Fibroblast of skin of scalp (primary cell): ENCODE measurements around the gene GALNT10.
A peak's percentile ranks its signal among the peaks of the same experiment; 100 is the strongest.

Experiments
- DNase-seq: peaks from one replicate; pipeline ENCODE4 v3.0.0-alpha.2; 2013

GALNT10 gene

DNA sequence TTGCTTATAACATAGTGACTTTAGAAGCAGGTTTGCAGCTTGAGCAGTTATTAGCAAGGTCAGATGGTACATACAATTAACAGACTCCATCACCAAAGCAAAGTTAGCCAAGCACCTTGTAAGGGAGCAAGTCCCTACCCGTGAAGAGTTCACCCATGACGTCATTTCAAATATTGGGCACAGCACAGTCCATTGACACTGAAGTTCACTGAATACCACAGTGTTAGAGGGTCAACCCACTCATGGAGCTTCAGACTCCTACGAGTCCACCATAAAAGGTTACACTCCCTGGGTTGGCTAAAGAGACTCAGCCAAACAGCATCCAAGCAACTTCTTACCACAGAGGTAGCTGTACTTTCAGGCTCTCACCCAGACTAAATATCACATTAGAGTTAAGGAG, 77.5 kb downstream of the GALNT10 start:
- no peak for DNase-seq

DNA sequence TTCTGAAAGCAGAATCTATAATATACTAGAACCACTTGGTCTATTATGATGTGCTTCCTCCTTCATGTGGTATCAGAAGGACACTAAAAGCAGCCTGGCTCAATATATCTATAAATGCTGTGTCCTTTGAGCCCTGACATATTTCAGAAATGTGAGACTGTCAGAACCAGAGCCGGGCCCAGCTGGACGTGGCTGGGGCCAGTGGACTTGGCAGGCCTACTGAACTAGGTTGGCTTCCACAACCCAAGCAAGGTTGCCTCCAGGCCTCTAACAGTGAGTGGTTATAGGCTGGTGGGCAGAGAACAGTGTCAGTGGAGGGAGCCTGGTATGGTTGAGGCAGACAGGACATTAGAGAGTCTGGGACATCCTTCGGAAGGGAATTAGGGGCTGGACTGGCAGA, 78.9 kb downstream of the GALNT10 start:
- no peak for DNase-seq

DNA sequence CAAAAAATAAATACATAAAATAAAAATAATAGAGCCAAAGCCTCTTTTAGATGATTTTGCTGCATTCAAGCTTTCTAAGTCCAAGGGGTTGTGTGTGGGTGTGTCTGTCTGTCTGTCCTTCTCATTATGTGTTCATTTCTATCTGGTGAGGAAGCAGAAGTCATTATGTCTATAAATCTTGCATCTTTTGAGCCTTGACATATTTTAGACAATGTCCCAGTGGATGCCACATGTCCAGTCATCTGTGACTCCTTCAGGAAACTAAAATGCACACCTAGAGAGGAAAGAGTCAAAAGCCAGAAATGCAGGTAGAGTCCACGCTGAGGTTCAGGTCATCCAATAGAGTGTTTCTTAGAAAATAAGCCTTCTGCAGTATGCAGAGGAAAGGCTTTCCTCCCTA, 80.9 kb downstream of the GALNT10 start:
- DNase-seq: no peak

DNA sequence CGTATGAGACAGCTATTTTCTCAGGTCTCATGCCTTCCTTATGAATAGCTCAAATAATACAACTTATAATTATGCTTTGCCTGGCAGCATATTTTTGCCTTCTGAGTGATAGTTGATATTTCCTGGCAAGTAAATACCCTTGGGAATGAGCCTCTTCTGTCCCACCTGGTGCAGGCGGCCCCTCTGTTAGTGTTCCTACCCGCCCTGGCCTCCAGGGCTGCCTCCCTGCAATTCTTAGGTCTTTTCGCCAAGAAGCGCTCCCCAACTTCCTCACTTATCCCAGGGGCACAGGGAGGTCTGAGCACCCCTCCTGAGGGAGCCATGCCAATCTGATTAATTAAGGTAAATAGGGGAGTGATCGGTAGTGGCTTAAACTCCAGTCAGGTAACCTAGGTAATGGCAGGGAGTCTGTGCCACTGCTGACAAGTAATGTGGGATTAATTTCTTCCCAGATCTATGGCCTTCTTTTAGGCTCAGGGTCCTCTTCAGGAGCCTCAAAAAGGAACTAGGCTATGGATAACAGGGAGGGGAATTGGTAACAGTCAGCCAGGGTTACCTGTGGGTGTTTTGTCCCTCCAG, 81.5 kb downstream of the GALNT10 start:
- no peak for DNase-seq

DNA sequence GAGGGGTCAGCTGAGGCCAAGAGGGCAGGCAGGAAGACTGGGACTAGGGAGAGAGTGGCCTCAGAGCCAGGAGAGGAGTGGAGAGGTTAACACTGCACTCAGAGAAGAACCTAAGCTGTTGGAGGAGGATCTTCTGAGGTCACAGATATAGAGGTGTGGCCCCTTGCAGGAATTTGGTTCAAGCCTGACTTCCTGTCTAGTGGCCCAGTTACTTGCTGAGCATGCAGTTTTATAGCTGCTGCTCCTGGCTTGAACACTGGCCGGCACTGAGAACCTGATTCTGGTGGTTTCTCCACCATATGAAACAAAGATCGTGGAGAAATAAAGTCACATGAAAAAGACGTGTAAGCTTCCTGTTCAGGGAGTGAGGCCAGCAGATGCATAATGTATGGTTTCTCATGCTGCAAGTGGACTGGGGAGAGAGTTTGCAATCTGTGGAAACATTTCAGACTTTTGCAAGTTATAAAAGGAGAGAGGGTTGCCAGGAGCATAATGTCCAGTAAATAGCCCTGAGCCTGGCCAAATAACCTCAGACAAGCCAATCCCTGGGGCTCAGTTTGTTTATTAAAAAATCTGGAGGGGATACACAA, 82.6 kb downstream of the GALNT10 start:
- no peak for DNase-seq

DNA sequence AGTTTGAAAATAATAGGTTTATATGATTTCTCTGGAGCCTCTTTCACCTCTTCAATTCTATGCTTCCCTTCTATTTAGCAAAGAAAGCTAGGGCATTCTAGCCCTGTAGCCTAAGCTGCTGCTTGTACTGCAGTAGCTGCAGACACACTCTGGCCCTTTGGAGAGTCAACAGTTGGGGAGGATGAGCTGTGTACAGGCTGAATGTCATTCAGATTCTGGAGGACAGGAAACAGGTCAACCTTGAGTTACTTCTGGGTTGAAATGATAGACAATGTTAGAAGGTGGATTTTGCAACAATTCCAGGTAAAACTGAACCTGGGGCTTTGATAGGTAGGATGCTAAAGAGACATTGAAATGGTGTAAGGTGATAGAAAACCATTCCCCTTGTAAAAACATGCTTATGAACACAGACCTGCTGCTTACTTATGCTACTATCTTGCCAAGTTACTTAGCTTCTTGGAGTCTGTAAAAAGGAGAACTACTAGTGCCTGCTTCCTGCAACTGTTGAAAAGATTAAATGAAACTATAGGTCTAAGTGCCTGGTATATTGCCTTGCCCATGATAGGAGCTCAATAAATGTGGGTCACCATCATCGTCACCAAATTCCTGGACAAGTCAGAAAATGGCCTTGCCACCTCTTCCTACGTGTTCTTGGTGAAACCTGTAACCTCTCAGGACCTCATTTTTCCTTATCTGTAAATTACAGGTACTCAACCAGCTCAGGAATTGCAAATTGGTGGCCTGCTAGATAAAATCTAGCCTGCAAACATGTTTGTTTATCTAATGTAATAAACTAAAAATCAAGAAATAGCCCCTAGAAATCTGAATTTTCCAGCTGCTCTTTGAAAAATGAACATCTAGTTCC, 83.7 kb downstream of the GALNT10 start:
- no peak for DNase-seq

DNA sequence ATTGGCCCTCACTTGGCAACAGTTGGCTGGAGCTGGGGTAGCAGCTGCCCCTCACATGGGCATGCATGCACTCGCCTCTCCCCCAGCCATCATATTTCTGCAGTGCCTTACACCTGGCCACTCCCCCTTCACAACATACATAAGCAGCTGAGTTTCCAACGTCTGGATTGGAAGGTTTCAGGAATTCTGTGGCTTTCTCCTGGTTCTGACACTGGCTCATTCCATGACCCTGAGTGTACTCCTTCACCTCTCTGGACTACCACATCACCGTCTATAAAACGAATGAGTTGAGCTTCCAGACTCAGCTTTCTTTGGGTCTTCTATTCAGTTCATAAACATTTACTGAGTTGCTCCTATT, 84.3 kb downstream of the GALNT10 start:
- no peak for DNase-seq

DNA sequence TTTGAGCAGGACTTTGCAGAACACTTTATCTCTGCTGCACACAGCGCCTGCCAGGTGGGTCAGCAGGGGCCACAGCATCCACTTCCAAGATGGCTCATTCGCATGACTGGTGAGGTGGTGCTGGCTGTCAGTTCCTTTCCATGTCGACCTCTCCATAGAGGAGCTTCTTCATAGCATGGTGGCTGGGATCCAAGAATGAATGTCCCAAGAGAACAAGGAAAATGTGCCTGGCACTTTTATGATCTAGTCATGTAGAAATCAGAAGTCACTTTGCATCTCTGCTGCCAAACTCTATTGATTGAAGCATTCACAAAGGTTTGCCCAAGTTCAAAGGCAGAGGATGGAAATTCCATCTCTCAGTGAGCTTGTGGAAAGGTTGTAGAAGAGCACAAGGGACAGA, 85.0 kb downstream of the GALNT10 start:
- DNase-seq: no peak

DNA sequence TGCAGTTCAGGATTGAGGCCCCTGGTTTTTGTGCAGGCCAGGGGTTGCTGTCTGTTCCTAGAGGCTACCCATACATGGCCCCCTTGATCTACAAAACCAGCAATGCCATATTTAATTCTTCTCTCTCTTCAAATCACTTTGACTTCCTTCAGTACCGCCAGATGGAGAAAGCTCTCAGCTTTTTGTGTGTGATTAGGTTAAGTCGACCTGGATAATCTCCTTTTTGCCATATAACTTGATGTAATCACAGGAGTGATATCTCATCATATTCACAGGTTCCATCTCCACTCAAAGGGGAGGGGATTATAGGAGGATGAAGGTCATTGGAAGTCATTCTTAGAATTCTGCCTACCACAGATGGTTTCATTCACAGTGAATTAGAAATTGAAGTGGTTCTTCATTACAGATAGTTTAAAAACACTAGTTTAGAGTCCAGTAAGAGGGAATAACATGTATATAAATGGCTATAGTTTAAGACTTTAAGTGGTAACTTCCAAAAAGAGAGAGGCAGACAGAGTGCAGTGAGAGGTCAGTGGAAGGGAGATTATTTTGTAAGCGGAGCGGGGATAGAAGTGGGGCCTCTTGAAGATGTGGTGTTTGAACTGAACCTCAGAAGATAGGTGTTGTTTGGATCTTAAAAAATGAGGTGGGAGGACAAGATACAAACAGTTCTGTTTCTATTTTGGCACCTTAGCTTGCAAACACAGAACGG, 85.9 kb downstream of the GALNT10 start:
- no peak for DNase-seq

DNA sequence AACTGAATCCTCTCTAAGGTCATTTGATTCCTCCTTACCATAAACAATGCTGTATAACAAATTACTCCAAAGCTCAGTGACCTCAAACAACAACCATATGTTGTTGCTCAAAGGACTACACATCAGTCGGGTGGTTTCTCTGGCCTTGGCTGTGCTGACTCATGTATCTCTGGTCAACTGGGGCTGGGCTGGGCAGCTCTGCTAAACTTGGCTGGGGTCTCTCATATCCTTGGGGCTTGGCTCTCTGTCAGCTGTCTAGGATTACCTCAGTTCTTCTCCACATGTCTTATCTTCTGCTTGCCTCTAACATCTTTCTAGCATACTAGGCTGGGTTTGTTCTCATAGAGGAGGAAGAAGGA, 86.4 kb downstream of the GALNT10 start:
- DNase-seq: peak; percentile 71

DNA sequence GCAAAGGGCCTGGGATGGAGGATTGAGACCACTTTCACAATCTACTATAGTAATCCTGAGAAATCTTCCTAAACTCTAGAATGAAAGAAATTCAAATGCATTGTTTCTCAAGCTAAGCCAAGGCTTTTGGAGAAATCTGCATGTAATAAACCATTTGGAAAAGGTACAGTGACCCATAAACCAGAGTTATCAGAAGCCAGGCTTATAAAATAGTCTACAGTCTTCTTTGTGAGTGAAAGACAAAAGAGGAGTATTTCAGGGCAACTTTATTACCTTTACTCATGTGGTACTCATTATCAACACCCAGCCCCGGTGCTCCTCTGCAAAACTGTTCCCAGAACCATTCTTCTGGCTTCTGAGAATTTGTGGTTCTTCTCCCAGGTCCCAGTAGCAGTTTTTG, 87.0 kb downstream of the GALNT10 start:
- no peak for DNase-seq

DNA sequence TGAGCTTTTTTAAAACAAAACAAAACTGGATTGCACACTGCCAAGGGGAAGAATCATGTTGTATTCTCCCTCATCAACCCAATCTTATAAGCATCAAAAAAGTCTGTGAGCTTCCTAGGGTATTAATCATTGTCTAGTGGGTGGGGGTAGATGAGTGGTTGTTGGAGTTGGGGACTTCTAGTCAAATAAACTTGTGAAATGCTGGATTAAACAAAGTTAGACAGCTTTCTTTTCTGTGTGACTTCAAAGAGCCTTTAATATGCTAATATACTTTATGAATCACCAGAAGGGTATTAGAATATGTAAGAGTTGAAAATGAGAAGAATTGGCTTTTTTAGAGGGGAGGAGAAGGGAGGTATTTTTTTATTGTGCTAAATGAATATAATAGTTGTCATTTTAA, 87.7 kb downstream of the GALNT10 start:
- DNase-seq: peak; percentile 68

DNA sequence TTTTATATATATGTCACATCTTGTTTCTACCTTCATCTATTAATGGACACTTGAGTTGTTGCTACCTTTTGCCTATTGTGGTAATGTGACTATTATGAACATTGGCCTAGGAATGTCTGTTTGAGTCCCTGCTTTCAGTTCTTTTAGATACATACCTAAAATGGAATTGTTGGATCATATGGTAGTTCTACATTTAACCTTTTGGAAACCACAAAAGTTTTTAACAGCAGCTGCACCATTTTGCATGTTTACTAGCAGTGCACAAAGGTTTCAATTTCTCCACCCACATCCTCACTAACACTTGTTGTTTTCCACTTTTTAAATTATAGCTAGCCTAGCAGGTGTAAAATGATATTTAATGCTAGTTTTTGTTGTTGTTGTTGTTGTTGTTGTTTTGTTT, 88.4 kb downstream of the GALNT10 start:
- no peak for DNase-seq

DNA sequence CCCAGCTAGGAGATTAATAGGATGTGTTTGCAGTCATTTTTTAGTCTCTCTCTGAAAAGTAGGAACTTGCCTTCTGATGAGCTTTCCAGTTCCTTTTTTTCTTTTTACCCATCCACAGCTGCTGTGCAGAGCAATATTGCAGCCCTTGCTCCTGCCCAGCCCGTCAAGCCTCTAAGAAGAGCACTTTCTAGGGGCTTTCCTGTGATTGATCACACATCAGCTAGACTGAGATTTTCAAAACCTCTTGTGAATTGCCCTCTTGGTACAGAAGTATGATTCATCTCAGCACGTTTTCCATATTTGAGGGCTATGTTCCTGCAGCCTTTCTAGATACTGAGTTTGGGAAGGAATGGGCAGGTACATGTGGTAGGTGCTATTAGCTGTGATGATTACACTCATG, 93.9 kb downstream of the GALNT10 start:
- no peak for DNase-seq

DNA sequence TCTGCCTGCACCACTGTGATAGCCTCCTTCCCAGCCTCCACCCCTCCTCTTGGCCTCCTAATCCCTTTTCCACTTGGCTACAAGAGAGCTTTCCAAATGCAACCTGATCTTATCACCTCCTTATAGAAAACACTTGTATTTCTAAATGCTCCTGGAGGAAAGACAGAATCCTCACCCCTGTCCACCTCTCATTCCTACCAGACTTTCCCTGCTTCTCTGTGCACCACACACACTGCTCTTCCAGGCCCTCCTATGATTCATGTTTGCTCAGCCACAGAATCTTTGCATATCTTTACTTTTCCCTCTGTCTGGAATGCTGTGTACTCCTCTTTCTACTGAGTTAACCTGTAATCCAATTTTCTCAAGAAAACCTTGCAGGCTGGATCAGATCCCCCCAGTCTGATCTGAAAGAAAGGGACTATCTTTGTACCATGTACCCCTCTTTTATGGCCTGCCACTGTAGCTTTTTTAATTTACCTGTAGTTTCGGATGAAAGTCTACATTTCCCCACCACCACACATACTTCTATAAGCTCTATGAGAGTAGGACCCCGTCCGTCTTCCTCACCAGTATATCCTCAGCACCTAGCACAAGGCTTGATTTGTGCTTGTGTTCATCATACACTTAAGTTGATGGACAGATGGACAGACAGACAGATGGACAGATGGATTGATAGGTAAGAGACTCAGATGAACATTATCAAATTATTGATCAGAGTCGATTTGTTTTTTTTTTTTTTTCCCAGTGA, 95.3 kb downstream of the GALNT10 start:
- DNase-seq: peak; percentile 71

DNA sequence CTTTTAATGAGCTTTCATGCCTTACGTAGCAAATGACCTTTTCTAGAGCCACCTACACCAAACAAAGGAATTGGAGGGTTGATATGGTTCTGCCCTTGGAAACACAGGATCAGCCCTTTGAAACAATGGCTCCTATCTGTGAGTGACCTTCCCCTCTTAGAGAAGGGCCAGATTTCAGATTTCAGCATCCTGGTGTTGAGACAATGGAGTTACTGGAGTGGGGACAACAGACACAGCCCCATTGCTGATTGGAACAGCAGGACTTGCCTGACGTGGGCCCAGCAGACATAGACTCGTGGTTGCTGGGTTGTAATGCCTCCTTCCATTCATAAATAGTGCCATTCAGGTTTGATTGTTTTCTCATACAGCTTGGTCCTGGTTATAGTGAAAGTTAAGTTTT, 96.0 kb downstream of the GALNT10 start:
- no peak for DNase-seq

DNA sequence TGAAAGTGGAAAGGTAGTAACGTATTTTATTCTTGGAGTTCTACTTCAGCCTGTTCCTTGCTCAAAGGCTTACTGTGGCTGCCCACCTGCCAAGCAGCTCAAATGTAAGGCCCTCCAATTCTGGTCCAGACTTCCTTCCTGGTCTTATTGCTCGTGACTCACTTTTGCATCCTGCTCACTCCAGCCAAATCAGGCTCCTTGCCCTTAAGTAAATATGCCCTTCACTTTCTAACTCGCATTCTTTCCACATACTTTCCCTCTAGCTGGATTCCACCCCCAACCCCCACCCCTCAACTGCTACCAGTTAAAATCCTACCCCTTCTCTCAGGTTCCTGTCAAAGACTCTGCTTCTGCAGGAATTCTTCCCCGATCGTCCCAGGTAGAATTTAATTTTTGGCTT, 96.6 kb downstream of the GALNT10 start:
- DNase-seq: peak; percentile 89

DNA sequence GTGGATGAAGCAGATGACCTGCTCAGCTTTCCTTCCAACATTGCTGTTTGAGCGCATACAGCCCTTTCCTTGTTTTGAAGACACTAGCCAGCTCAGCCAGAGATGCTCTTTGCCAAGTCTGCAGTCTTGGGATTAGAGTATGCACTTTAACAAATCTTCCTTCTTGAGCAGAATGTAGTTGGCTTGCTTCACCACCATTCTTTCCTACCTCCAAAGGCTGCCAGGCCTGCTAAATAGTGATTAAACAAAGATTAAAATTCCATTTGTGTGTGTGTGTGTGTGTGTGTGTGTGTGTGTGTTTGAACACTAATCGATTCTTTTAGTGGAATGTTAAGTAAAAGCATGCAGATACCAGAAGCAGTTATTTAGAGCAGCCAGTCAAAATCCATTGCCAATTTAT, 97.6 kb downstream of the GALNT10 start:
- peak; percentile 56 for DNase-seq

DNA sequence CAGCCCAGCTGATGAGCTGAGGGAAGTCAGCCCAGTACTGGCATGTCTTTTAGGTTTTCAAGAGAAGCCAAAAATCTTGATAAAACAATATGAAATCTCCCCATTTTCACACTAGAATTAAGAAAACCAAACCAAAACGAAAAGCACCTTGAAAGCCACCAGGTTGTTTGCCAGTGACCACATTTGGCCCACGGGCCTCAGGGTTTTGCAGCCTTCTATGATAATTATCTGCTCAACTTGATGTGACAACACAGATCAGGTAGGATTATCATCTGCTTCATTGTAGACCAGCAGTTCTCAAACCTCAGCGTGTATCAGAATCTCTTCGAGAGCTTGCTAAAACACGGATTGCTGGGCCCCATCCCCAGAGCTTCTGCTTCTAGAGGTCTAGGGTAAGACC, 101.4 kb downstream of the GALNT10 start:
- DNase-seq: no peak

DNA sequence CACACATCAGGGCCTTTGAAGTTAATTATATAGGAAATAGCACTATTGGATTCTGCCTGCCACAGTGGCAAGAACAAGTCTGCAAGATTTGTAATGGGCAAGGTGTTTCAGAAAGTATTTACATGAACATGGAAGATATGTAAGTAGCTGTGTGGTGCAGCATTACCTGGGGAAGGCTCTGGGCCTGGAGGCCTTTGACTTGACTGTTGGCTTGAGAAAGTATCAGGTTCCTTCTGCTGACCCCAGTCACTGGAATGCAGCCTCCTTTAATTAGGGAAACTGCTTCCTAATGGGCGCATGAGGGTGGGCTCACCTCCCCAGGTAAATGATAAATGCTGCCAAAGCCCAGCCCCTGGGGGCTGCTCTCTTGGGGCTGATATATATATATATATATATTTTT, 102.7 kb downstream of the GALNT10 start:
- no peak for DNase-seq

DNA sequence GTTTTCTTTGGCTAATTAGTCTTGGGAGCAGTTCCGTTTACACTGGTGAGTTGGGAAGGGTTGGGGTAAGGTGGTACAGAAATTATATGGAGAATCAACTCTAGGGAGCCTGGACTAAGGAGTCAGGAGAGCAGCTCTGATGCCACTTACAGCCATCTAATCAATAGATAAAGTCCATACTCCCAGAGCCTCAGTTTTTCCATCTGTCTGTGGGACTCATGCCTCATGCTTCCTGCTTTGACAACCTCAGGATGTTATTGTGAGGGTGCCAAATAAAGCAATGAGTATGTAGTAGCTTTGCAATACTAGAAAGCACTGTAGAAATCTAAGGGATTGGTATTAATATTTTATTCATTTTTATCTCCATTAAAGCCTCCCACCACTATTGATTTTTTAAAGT, 105.0 kb downstream of the GALNT10 start:
- DNase-seq: no peak

DNA sequence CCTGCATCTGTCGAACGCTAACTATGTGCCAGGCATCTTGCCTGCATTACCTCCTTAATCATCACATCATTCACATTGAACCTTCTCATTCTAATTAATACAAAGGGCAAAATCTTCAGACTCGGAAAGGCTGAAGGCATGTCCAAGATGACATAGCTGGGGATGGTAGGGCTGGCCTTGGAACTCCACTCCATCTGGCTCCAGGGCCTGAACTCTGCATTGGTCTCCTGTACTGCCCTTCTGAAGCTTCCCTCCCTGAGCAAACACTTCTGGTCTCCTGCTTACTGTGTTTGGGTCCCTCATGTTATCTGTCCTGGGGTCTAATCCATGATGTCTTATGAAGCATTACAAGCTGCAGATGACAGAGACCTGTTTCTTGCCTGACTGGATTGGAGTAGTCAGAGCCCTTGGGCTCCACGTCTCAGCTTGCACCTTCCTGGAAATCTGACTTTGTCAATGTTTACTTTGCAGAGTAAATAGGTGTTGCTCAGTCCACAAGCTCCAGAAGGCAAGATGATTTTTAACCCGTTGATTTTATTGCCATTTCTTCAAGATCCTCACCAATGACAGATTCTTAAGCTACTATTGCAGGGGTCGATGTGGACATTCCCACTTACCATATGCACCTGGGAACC, 106.1 kb downstream of the GALNT10 start:
- no peak for DNase-seq
